ENCODE results near the gene PGLYRP2. TPM values are rescaled to one million over a fixed set of nuclear protein-coding genes. Genes with fewer than 3 reads are reported as not detected.

The PGLYRP2 gene

DNA sequence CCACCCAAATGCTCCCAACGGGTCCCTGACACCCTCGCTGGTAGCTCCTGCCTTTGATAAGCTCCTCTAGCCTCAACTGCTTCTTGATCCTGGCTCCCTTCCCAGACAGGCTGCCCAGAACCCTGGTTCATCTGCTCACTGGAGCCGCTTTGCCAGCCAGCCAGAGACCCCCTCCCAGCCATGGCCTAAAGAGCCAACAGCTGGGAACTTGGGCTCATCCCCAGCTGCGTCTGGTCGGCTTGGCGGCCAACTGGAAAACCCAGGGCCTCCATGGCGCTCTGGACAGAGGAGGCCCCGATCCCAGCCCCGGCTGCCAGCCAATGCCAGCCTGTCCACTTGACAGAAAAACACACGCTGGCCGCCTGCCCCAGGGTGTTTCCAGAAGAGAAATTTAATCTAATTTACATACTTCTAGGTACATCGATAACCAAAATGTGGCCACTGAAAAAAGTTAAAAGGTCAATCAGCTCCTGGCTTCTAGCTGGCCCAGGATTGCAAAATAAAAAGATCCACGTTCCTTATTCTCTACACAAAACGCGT lies 57.5 kb downstream of the PGLYRP2 start:
- H3K4me3 ChIP-seq (ENCODE audit: low read length in 2 of 2) = no peak overlapping the region
- H3K4me2 ChIP-seq (ENCODE audit: insufficient read depth, low read length, poor library complexity, severe bottlenecking) = no peak overlapping the region
- no peak overlapping the region for H3K4ac ChIP-seq (ENCODE audit: low read length)
- peaks cover 6 to 8% of the 10 kb centered on the region in 2 donors for H3K4me1 ChIP-seq (ENCODE audit: control insufficient read depth in 2 of 2, insufficient read depth in 1 of 2, low read depth in 1 of 2, low read length in 2 of 2)
- H3K9me3 ChIP-seq (replicated peaks in 1 of 2; ENCODE audit: control insufficient read depth in 2 of 2, insufficient read depth in 1 of 2, low read depth in 1 of 2, low read length in 2 of 2) = peaks cover 6 to 11% of the 10 kb centered on the region in 2 donors
- WGBS, 2 donors (ENCODE audit: extremely low coverage in 2 of 2, insufficient read length in 2 of 2, insufficient replicate concordance in 1 of 2) = no CpG with 5 or more reads among the region's 15 CpGs
- H3K14ac ChIP-seq (ENCODE audit: low read length) = no peak overlapping the region
- H2AK5ac ChIP-seq (ENCODE audit: low read depth, low read length) = no peak overlapping the region
- H4K91ac ChIP-seq (ENCODE audit: low read depth, low read length, poor library complexity) = no peak overlapping the region
- no peak overlapping the region for H2BK5ac ChIP-seq (ENCODE audit: low read length)
- no peak overlapping the region for H2BK120ac ChIP-seq (ENCODE audit: low read depth, low read length)
- no peak overlapping the region for H3K23ac ChIP-seq (ENCODE audit: low read depth, low read length, poor library complexity)
- no peak overlapping the region for H2BK12ac ChIP-seq (ENCODE audit: low read length)
- peaks cover 7% of the 10 kb centered on the region for H3K79me1 ChIP-seq (ENCODE audit: low read depth, low read length)
- no peak overlapping the region for H4K8ac ChIP-seq (ENCODE audit: low read depth, low read length)
- no peak overlapping the region for H3K18ac ChIP-seq (ENCODE audit: low read length)
- DNase-seq (ENCODE audit: low spot score) = no peak
- H3K9ac ChIP-seq (ENCODE audit: low read depth, low read length, poor library complexity) = no peak overlapping the region
- H3K27me3 ChIP-seq (ENCODE audit: control insufficient read depth in 3 of 3, insufficient read depth in 3 of 3, low read depth in 1 of 3, low read length in 3 of 3) = no peaks in the 10 kb centered on the region
- H3K27ac ChIP-seq (replicated peaks; ENCODE audit: low read length) = no peak overlapping the region
- H2AFZ ChIP-seq (ENCODE audit: low read length) = no peak overlapping the region
- peaks cover 38 to 63% of the 10 kb centered on the region in 2 donors for H3K36me3 ChIP-seq (replicated peaks in 1 of 2; ENCODE audit: control insufficient read depth in 2 of 2, insufficient read depth in 2 of 2, low read length in 2 of 2)
- H2BK15ac ChIP-seq (ENCODE audit: low read length) = no peak overlapping the region

DNA sequence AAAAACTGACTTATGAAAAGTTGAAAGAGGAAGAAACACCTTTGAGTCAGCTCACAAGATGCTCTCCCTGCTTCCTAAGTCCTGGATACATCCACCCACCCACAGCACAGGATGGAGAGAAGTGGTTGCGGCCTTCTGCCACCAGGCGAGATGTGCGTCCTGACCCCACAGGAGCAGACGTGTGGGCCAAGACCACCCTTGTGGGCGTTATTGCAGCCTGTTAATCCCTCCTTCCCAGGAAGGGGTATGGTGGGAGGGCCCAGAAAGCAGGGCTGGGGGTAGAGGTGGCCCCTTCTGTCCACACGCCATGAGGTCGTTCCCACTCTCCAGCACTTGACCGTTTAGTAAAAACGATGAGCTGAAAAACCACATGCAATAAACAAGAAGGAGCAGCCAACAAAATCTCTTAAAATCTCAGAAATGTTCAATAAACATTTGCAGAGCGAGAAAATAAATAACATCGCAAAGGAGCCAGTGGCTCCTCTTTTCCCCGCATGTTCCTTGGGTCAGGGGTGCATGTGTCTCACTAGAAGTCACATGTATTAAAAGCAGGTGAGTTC lies 58.1 kb downstream of the PGLYRP2 start:
- no peak overlapping the region for H3K14ac ChIP-seq (ENCODE audit: low read length)
- DNase-seq (ENCODE audit: low spot score) = no peak
- H3K4me2 ChIP-seq (ENCODE audit: insufficient read depth, low read length, poor library complexity, severe bottlenecking) = no peak overlapping the region

DNA sequence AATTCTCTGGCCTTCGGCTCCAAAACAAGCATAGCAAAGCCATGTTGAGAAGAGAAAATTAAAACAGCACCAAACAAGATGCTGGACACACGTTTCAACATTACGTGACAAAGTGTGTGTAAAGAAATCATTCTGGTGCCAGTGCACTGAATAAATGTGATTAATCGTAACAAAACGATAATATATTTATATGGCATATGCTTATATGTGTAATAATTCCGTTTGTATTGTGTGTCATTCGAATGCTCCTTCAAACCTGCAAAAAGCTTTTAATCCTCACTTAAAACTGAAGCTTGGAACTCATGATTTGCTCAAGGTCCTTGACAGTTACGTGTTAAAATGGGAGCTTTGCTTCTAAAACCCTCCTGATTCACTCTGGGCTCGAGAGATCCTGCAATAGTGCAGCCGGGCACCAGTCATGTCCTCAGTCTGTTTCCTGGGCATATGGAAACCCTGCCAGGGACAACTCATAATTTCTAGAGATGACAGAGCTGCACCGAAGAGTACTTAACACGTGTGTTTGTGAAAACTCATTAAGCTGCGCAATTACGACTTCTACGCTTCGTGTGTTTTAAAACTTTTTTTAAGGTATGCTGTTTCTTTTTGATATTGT lies 59.8 kb downstream of the PGLYRP2 start:
- Histone ChIP-seq H3K4me1 (ENCODE audit: control insufficient read depth in 2 of 2, insufficient read depth in 1 of 2, low read depth in 1 of 2, low read length in 2 of 2) (peaks cover 6 to 8% of the 10 kb centered on the region in 2 donors), H3K79me1 (ENCODE audit: low read depth, low read length) (peaks cover 10% of the 10 kb centered on the region), H2AFZ (ENCODE audit: low read length) (peak overlapping the region; percentile 52), H3K23ac (ENCODE audit: low read depth, low read length, poor library complexity) (no peak overlapping the region), H2BK120ac (ENCODE audit: low read depth, low read length) (no peak overlapping the region), H2BK12ac (ENCODE audit: low read length) (no peak overlapping the region), H3K18ac (ENCODE audit: low read length) (no peak overlapping the region), H2BK15ac (ENCODE audit: low read length) (no peak overlapping the region), H3K4ac (ENCODE audit: low read length) (no peak overlapping the region), H3K14ac (ENCODE audit: low read length) (no peak overlapping the region), H3K36me3 (replicated peaks in 1 of 2; ENCODE audit: control insufficient read depth in 2 of 2, insufficient read depth in 2 of 2, low read length in 2 of 2) (peaks cover 23 to 63% of the 10 kb centered on the region in 2 donors), H3K9ac (ENCODE audit: low read depth, low read length, poor library complexity) (no peak overlapping the region), H3K4me3 (ENCODE audit: low read length in 2 of 2) (peak overlapping the region in 1 of 2 donors; percentile 18), H4K91ac (ENCODE audit: low read depth, low read length, poor library complexity) (no peak overlapping the region), H2BK5ac (ENCODE audit: low read length) (no peak overlapping the region), H3K9me3 (replicated peaks in 1 of 2; ENCODE audit: control insufficient read depth in 2 of 2, insufficient read depth in 1 of 2, low read depth in 1 of 2, low read length in 2 of 2) (peaks cover 9 to 13% of the 10 kb centered on the region in 2 donors), H3K27me3 (ENCODE audit: control insufficient read depth in 3 of 3, insufficient read depth in 3 of 3, low read depth in 1 of 3, low read length in 3 of 3) (no peaks in the 10 kb centered on the region), H4K8ac (ENCODE audit: low read depth, low read length) (no peak overlapping the region), H2AK5ac (ENCODE audit: low read depth, low read length) (no peak overlapping the region), H3K27ac (replicated peaks; ENCODE audit: low read length) (no peak overlapping the region), H3K4me2 (ENCODE audit: insufficient read depth, low read length, poor library complexity, severe bottlenecking) (no peak overlapping the region)
- WGBS, 2 donors (ENCODE audit: extremely low coverage in 2 of 2, insufficient read length in 2 of 2, insufficient replicate concordance in 1 of 2) = no CpG with 5 or more reads among the region's 16 CpGs
- DNase-seq (ENCODE audit: low spot score) = no peak

More for the DNA sequence above, 58.1 kb downstream of the PGLYRP2 start:
- H3K9ac ChIP-seq (ENCODE audit: low read depth, low read length, poor library complexity) = peak overlapping the region; percentile 35
- H3K36me3 ChIP-seq (replicated peaks in 1 of 2; ENCODE audit: control insufficient read depth in 2 of 2, insufficient read depth in 2 of 2, low read length in 2 of 2) = peaks cover 33 to 63% of the 10 kb centered on the region in 2 donors
- H2AFZ ChIP-seq (ENCODE audit: low read length) = no peak overlapping the region
- no peak overlapping the region for H2BK15ac ChIP-seq (ENCODE audit: low read length)
- H3K27me3 ChIP-seq (ENCODE audit: control insufficient read depth in 3 of 3, insufficient read depth in 3 of 3, low read depth in 1 of 3, low read length in 3 of 3) = no peaks in the 10 kb centered on the region
- H2BK5ac ChIP-seq (ENCODE audit: low read length) = no peak overlapping the region
- no peak overlapping the region for H2BK120ac ChIP-seq (ENCODE audit: low read depth, low read length)
- peaks cover 6 to 8% of the 10 kb centered on the region in 2 donors for H3K4me1 ChIP-seq (ENCODE audit: control insufficient read depth in 2 of 2, insufficient read depth in 1 of 2, low read depth in 1 of 2, low read length in 2 of 2)
- H4K8ac ChIP-seq (ENCODE audit: low read depth, low read length) = no peak overlapping the region
- no peak overlapping the region for H3K23ac ChIP-seq (ENCODE audit: low read depth, low read length, poor library complexity)
- H4K91ac ChIP-seq (ENCODE audit: low read depth, low read length, poor library complexity) = no peak overlapping the region
- H3K4ac ChIP-seq (ENCODE audit: low read length) = no peak overlapping the region
- no peak overlapping the region for H3K18ac ChIP-seq (ENCODE audit: low read length)
- WGBS, 2 donors (ENCODE audit: extremely low coverage in 2 of 2, insufficient read length in 2 of 2, insufficient replicate concordance in 1 of 2) = no CpG with 5 or more reads among the region's 12 CpGs
- peaks cover 8% of the 10 kb centered on the region for H3K79me1 ChIP-seq (ENCODE audit: low read depth, low read length)
- no peak overlapping the region for H2BK12ac ChIP-seq (ENCODE audit: low read length)
- no peak overlapping the region for H3K4me3 ChIP-seq (ENCODE audit: low read length in 2 of 2)
- H2AK5ac ChIP-seq (ENCODE audit: low read depth, low read length) = no peak overlapping the region
- H3K27ac ChIP-seq (replicated peaks; ENCODE audit: low read length) = no peak overlapping the region
- peaks cover 9 to 11% of the 10 kb centered on the region in 2 donors for H3K9me3 ChIP-seq (replicated peaks in 1 of 2; ENCODE audit: control insufficient read depth in 2 of 2, insufficient read depth in 1 of 2, low read depth in 1 of 2, low read length in 2 of 2)

Small RNA genes within 50 kb of the gene (small RNA-seq; reads per million reads assigned to genes)
- gene MIR1470 (ENCODE audit: insufficient read depth) = not detected
